ENCODE measurements around the gene AIPL1. TPM values are rescaled to one million over a fixed set of nuclear protein-coding genes. Genes with fewer than 3 reads are reported as not detected.
"Not testable (repeated sequence)": the region's sequence is repeated elsewhere in the genome, so short reads cannot be mapped to it uniquely, and the experiment has no call there.

AIPL1 gene
- not detected for total RNA-seq
- not detected for polyA plus RNA-seq (ENCODE audit: insufficient read depth, low read depth, low replicate concordance)
- long read RNA-seq, donor 1, result 0 reads
- long read RNA-seq, donor 2, result 0 reads
- long read RNA-seq, donor 3, result 0 reads
- long read RNA-seq, donor 4, result 0 reads
- long read RNA-seq, donor 5, result 0 reads
- long read RNA-seq, donor 6, result 0 reads
- long read RNA-seq, donor 7, result 0 reads
- long read RNA-seq, donor 8, partial matches to known transcripts, result 0 of 6 reads
- long read RNA-seq, donor 8, other reads (novel, unspliced or antisense), result 6 of 6 reads
- long read RNA-seq, donor 9, result 0 reads
- long read RNA-seq, donor 10, result 0 reads

- Histone ChIP-seq H3K27ac (ENCODE audit: low read depth in 2 of 2, low read length in 2 of 2) (no peak within 1 kb of the TSS), H3K4me1 (ENCODE audit: control insufficient read depth in 2 of 3, insufficient read depth in 2 of 3, low read depth in 1 of 3, low read length in 3 of 3) (no peaks in the 10 kb centered on the region), H3K9ac (ENCODE audit: low read length in 3 of 3) (no peak within 1 kb of the TSS), H3K4me3 (ENCODE audit: low read length in 3 of 3) (no peak within 1 kb of the TSS), H3K36me3 (ENCODE audit: control insufficient read depth in 2 of 3, insufficient read depth in 3 of 3, low read length in 3 of 3) (no peaks in the 10 kb centered on the region), H3K9me3 (ENCODE audit: control insufficient read depth in 2 of 3, insufficient read depth in 1 of 3, low read length in 3 of 3) (no peaks in the 10 kb centered on the region), H3K27me3 (ENCODE audit: control insufficient read depth, insufficient read depth, low read length) (no peaks in the 10 kb centered on the region)
- FAIRE-seq (no peak), DNase-seq (no peak)
- intact Hi-C loops (cut with DNase I), result no loop called here
- no peak for TF ChIP-seq CTCF (IDR thresholded peaks at IDR 0.05; ENCODE audit: borderline replicate concordance, extremely low read depth, insufficient read depth)
These were observed at the start of gene AIPL1 for GRCh38 chr17:6435051-6435450. TSS of gene AIPL1 (minus strand) at chr17:6435121. CDS start at chr17:6435104, 17 bp downstream.

GRCh38 chr17:6483507-6483906, 48.6 kb upstream of the AIPL1 start:
- Histone ChIP-seq H3K27me3 (ENCODE audit: control insufficient read depth, insufficient read depth, low read length) (no peaks in the 10 kb centered on the region), H3K36me3 (ENCODE audit: control insufficient read depth in 2 of 3, insufficient read depth in 3 of 3, low read length in 3 of 3) (no peaks in the 10 kb centered on the region), H3K4me3 (ENCODE audit: low read length in 3 of 3) (no peak overlapping the region), H3K4me1 (ENCODE audit: control insufficient read depth in 2 of 3, insufficient read depth in 2 of 3, low read depth in 1 of 3, low read length in 3 of 3) (peaks cover 0 to 12% (median 0%) of the 10 kb centered on the region in 3 donors), H3K27ac (ENCODE audit: low read depth in 2 of 2, low read length in 2 of 2) (no peak overlapping the region), H3K9ac (ENCODE audit: low read length in 3 of 3) (no peak overlapping the region), H3K9me3 (ENCODE audit: control insufficient read depth in 2 of 3, insufficient read depth in 1 of 3, low read length in 3 of 3) (no peaks in the 10 kb centered on the region)
- intact Hi-C loops (cut with DNase I), result no loop called here
- TF ChIP-seq CTCF (IDR thresholded peaks at IDR 0.05; ENCODE audit: borderline replicate concordance, extremely low read depth, insufficient read depth), result no peak
- FAIRE-seq (no peak), DNase-seq (no peak)

- H3K27ac ChIP-seq (ENCODE audit: low read depth in 2 of 2, low read length in 2 of 2); H3K36me3 ChIP-seq (ENCODE audit: control insufficient read depth in 2 of 3, insufficient read depth in 3 of 3, low read length in 3 of 3); H3K4me3 ChIP-seq (ENCODE audit: low read length in 3 of 3); DNase-seq; H3K27me3 ChIP-seq (ENCODE audit: control insufficient read depth, insufficient read depth, low read length); H3K9me3 ChIP-seq (ENCODE audit: control insufficient read depth in 2 of 3, insufficient read depth in 1 of 3, low read length in 3 of 3); intact Hi-C loops (cut with DNase I); FAIRE-seq; H3K9ac ChIP-seq (ENCODE audit: low read length in 3 of 3); H3K4me1 ChIP-seq (ENCODE audit: control insufficient read depth in 2 of 3, insufficient read depth in 2 of 3, low read depth in 1 of 3, low read length in 3 of 3): not testable (repeated sequence)
These were observed 47.9 kb upstream of the AIPL1 start for GRCh38 chr17:6482796-6483195.

GRCh38 chr17:6482105-6482455, 47.2 kb upstream of the AIPL1 start:
- H3K27me3 ChIP-seq (ENCODE audit: control insufficient read depth, insufficient read depth, low read length), result no peaks in the 10 kb centered on the region
- DNase-seq (no peak), FAIRE-seq (no peak)
- intact Hi-C loops (cut with DNase I), result no loop called here
- H3K27ac ChIP-seq (ENCODE audit: low read depth in 2 of 2, low read length in 2 of 2), result no peak overlapping the region
- no peaks in the 10 kb centered on the region for H3K36me3 ChIP-seq (ENCODE audit: control insufficient read depth in 2 of 3, insufficient read depth in 3 of 3, low read length in 3 of 3)
- no peak overlapping the region for H3K9ac ChIP-seq (ENCODE audit: low read length in 3 of 3)
- H3K4me1 ChIP-seq (ENCODE audit: control insufficient read depth in 2 of 3, insufficient read depth in 2 of 3, low read depth in 1 of 3, low read length in 3 of 3), result no peaks in the 10 kb centered on the region
- no peaks in the 10 kb centered on the region for H3K9me3 ChIP-seq (ENCODE audit: control insufficient read depth in 2 of 3, insufficient read depth in 1 of 3, low read length in 3 of 3)
- TF ChIP-seq CTCF (IDR thresholded peaks at IDR 0.05; ENCODE audit: borderline replicate concordance, extremely low read depth, insufficient read depth), result no peak
- no peak overlapping the region for H3K4me3 ChIP-seq (ENCODE audit: low read length in 3 of 3)

All from kidney (tissue), 22 donors.